Spleen (tissue), 11 donors: Measurements from ENCODE around the gene SMARCA1. TPM values are rescaled to one million over a fixed set of nuclear protein-coding genes. Genes with fewer than 3 reads are reported as not detected.

Experiments
- DNase-seq: peaks from one replicate; pipeline ENCODE4 v3.0.0-alpha.2; 2020
- H3K27ac ChIP-seq, 8 donors: fragments of 200-600 bp; sonication (generic) in 7 of 8; 1 replicate in 4 of 8; 2 replicates in 4 of 8; pipeline versions ENCODE4 v1.5.0 to v1.8.0; 2016 to 2021; ENCODE audit warnings: inconsistent platforms in 4 of 8, mild to moderate bottlenecking in 4 of 8, moderate library complexity in 1 of 8
- H3K27me3 ChIP-seq, 7 donors: fragments of 200-600 bp; sonication (generic) in 6 of 7; replicated peaks in 1 of 7; 1 replicate in 4 of 7; 2 replicates in 3 of 7; pipeline versions ENCODE4 v1.5.0 to v1.8.0; 2016 to 2021; ENCODE audit warnings: inconsistent platforms in 3 of 7, mild to moderate bottlenecking in 1 of 7
- H3K36me3 ChIP-seq, 6 donors: fragments of 200-600 bp; sonication (generic) in 5 of 6; 1 replicate in 4 of 6; 2 replicates in 2 of 6; pipeline versions ENCODE4 v1.5.0 to v1.8.0; 2016 to 2021; ENCODE audit warnings: inconsistent platforms in 2 of 6
- H3K4me1 ChIP-seq, 6 donors: fragments of 200-600 bp; sonication (generic) in 5 of 6; 1 replicate in 3 of 6; 2 replicates in 3 of 6; pipeline versions ENCODE4 v1.5.0 to v1.8.0; 2016 to 2021; ENCODE audit warnings: inconsistent platforms in 3 of 6
- H3K4me3 ChIP-seq, 8 donors: fragments of 200-600 bp; sonication (generic) in 7 of 8; 1 replicate in 4 of 8; 2 replicates in 4 of 8; pipeline versions ENCODE4 v1.5.0 to v1.8.0; 2016 to 2021; ENCODE audit warnings: inconsistent platforms in 4 of 8, mild to moderate bottlenecking in 4 of 8, moderate library complexity in 2 of 8
- H3K9me3 ChIP-seq, 8 donors: fragments of 200-600 bp; sonication (generic) in 7 of 8; 1 replicate in 4 of 8; 2 replicates in 4 of 8; pipeline versions ENCODE4 v1.5.0 to v1.8.0; 2016 to 2021; ENCODE audit warnings: inconsistent platforms in 4 of 8
- CTCF ChIP-seq, 11 experiments: fragments of 200-600 bp in 7 of 11; fragments of 450-650 bp in 4 of 11; sonication (generic) in 4 of 11; IDR thresholded peaks in 8 of 11; conservative IDR thresholded peaks in 3 of 11; 1 replicate in 7 of 11; 2 replicates in 4 of 11; pipeline versions ENCODE4 v1.4.0 to v1.8.0; 2016 to 2021; ENCODE audit warnings: antibody characterized with exemption in 11 of 11, inconsistent platforms in 4 of 11, mild to moderate bottlenecking in 1 of 11
- POLR2A ChIP-seq, 3 donors: fragments of 450-650 bp; IDR thresholded peaks; one replicate each; pipeline ENCODE4 v1.5.1; 2017; ENCODE audit warnings: antibody characterized with exemption in 3 of 3, mild to moderate bottlenecking in 1 of 3
- POLR2AphosphoS5 ChIP-seq, 3 donors: sonication (generic); formaldehyde crosslinking; IDR thresholded peaks; one replicate each; pipeline ENCODE4 v1.5.1; 2017; ENCODE audit warnings: antibody characterized with exemption in 3 of 3
- WGBS, 5 donors: extraction: QIAGEN DNeasy Blood & Tissue Kit in 3 of 5; methylation state at CpG; one replicate each; pipeline versions ENCODE4 v1.1.5 to v1.1.7; 2013 to 2018; 5-methylcytosine and 5-hydroxymethylcytosine counted together
- intact Hi-C: fragments of 100-400 bp; cut with DNase I; formaldehyde crosslinking; loops from one replicate; pipeline ENCODE4 v1.15.0; 2023; ENCODE audit warnings: low total_unique reads
- polyA plus RNA-seq, 3 donors: library from polyadenylated mRNA; stranded (reverse); fragments of 200-250 nt; gene quantifications; one replicate each; pipeline ENCODE4 v1.2.1, GENCODE V29; 2013
- total RNA-seq, 7 donors: library from RNA; depleted of rRNA in 3 of 7; stranded (reverse); fragments of >200 nt in 3 of 7; fragmentation: NEBNext Ultra II Directional in 4 of 7; extraction: Animal tissue kit (Norgen Biotek cat#: 25700) in 4 of 7; gene quantifications; one replicate each; pipeline versions ENCODE4 v1.1.0 to v1.2.1, GENCODE V29; 2016 to 2021
- donor health status: healthy with polysubstance abuse.
- donor health status: DM: no; HTN: no; CAD: no; lungs with moderate emphysema.
- donor health status: DM: no; HTN: no; CAD: no.
- donor health status: Bipolar disorder and iron deficiency.
- donor health status: healthy.
- donor health status: DM: no; HTN: no; CAD: no.
- donor health status: DM: yes; HTN: yes; CAD: no.

SMARCA1 gene
- total and polyA plus RNA-seq, 10 donors: 2.5 to 25.3 (median 15.8) TPM

DNA sequence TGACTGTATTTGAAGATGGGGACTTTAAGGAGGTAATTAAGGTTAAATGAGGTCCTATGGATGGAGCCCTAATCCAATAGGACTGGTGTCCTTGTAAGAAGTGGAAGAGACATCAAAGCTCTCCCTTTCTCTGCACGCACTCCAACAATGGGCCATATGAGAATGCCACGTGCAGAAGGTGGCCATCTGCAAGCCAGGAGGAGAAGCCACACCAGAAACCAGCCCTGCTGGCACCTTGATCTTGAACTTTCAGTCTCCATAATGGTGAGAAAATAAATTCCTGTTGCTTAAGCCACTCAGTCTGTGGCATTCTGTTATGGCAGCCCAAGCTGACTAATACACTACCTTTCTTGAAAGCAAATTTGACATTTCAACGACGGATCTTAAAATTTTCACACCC lies 73.2 kb downstream of the SMARCA1 start:
- Histone ChIP-seq H3K27ac (no peak overlapping the region), H3K36me3 (no peaks in the 10 kb centered on the region), H3K9me3 (no peaks in the 10 kb centered on the region), H3K4me3 (no peak overlapping the region), H3K27me3 (no peaks in the 10 kb centered on the region), H3K4me1 (no peaks in the 10 kb centered on the region)
- TF ChIP-seq POLR2AphosphoS5 (IDR thresholded peaks at IDR 0.05) (no peak), POLR2A (IDR thresholded peaks at IDR 0.05) (no peak), CTCF (IDR thresholded peaks at IDR 0.05 in 8 of 11, conservative IDR thresholded peaks at IDR 0.05 in 3 of 11) (no peak)
- intact Hi-C loops: no loop called here
- DNase-seq: no peak
- WGBS, 5 donors: 63 to 94% (median 88%) methylated on average over 3 to 4 of the region's 4 CpGs

GRCh38 chrX:129449148-129449547 lies 74.1 kb downstream of the SMARCA1 start:
- Histone ChIP-seq H3K4me1 (no peaks in the 10 kb centered on the region), H3K27me3 (no peaks in the 10 kb centered on the region), H3K27ac (no peak overlapping the region), H3K36me3 (no peaks in the 10 kb centered on the region), H3K9me3 (no peaks in the 10 kb centered on the region), H3K4me3 (no peak overlapping the region)
- DNase-seq: no peak
- intact Hi-C loops: no loop called here
- WGBS, 5 donors: 31 to 48% (median 42%) methylated on average over 2 of the region's 2 CpGs
- TF ChIP-seq CTCF (IDR thresholded peaks at IDR 0.05 in 8 of 11, conservative IDR thresholded peaks at IDR 0.05 in 3 of 11): no peak
- no peak for TF ChIP-seq POLR2A (IDR thresholded peaks at IDR 0.05)
- TF ChIP-seq POLR2AphosphoS5 (IDR thresholded peaks at IDR 0.05): no peak

DNA sequence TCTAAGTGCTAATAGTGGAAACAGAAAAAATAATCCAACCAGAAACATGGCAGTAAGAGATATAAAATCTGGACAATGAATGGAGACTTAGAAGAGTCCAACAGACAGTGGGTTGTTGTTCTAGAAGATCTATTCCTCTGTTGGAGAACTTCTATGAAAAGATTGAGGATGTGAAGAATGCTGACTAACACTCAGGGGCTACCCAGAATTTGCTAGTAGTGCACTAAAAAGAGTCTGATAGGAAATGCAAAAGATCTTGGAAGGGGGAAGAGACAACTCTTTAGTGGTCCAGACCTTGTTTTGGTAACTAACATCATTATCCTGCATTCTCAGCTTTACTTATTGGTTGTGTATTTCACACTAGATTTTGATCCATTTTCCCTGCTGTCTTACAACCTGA lies 77.9 kb downstream of the SMARCA1 start:
- TF ChIP-seq CTCF (IDR thresholded peaks at IDR 0.05 in 8 of 11, conservative IDR thresholded peaks at IDR 0.05 in 3 of 11) (no peak), POLR2A (IDR thresholded peaks at IDR 0.05) (no peak), POLR2AphosphoS5 (IDR thresholded peaks at IDR 0.05) (no peak)
- no peaks in the 10 kb centered on the region for H3K4me1 ChIP-seq
- DNase-seq: no peak
- intact Hi-C loops: no loop called here
- no peak overlapping the region for H3K27ac ChIP-seq
- H3K36me3 ChIP-seq: no peaks in the 10 kb centered on the region
- no peak overlapping the region for H3K4me3 ChIP-seq
- no peaks in the 10 kb centered on the region for H3K9me3 ChIP-seq
- H3K27me3 ChIP-seq: no peaks in the 10 kb centered on the region

GRCh38 chrX:129433945-129434344 lies 89.3 kb downstream of the SMARCA1 start:
- no peak for TF ChIP-seq POLR2AphosphoS5 (IDR thresholded peaks at IDR 0.05)
- H3K4me3 ChIP-seq: no peak overlapping the region
- no peak overlapping the region for H3K27ac ChIP-seq
- WGBS, 5 donors: 69 to 96% (median 84%) methylated on average over 2 to 3 of the region's 3 CpGs
- no peaks in the 10 kb centered on the region for H3K4me1 ChIP-seq
- no peak for DNase-seq
- H3K27me3 ChIP-seq: no peaks in the 10 kb centered on the region
- H3K9me3 ChIP-seq: no peaks in the 10 kb centered on the region
- H3K36me3 ChIP-seq: no peaks in the 10 kb centered on the region
- intact Hi-C loops: no loop called here

DNA sequence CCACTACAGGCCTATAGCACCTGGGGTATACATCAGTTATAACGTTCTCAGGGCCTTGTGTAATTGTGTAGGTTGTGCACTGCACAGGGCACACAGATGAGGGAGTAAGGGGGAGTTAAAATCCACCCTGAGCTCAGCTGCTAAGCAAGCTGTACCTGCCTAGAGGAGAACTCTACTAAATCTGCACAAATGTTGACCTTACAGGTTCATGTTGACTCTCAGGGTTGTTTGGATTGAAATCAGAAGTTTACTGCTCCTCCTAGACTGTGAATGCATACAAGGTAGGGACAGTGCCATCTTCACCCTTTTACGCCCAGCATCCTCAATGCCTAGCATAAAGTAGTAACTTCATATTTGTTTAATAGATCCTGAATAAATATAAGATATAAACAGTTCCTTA lies 89.8 kb downstream of the SMARCA1 start:
- Histone ChIP-seq H3K27ac (no peak overlapping the region), H3K4me3 (no peak overlapping the region), H3K9me3 (no peaks in the 10 kb centered on the region), H3K27me3 (no peaks in the 10 kb centered on the region), H3K36me3 (no peaks in the 10 kb centered on the region), H3K4me1 (no peaks in the 10 kb centered on the region)
- intact Hi-C loops: no loop called here
- whole genome bisulfite sequencing, 5 donors: 52 to 100% (median 82%) methylated on average over 2 of the region's 2 CpGs
- no peak for DNase-seq
- TF ChIP-seq POLR2AphosphoS5 (IDR thresholded peaks at IDR 0.05) (no peak), CTCF (IDR thresholded peaks at IDR 0.05 in 8 of 11, conservative IDR thresholded peaks at IDR 0.05 in 3 of 11) (no peak), POLR2A (IDR thresholded peaks at IDR 0.05) (no peak)
